Naive thymus-derived CD8-positive, alpha-beta T cell (primary cell): ENCODE results near the gene ODAD4. TPM values are rescaled to one million over a fixed set of nuclear protein-coding genes. Genes with fewer than 3 reads are reported as not detected.
A peak's percentile ranks its signal among the peaks of the same experiment; 100 is the strongest.

Experiments used
- ATAC-seq, 2 donors: fragments of 150-1000 bp; cut with Tn5 transposase in 1 of 2; sonication (Bioruptor Pico), chemical (Tn5 transposase) in 1 of 2; 1 replicate in 1 of 2; 2 replicates in 1 of 2; pipeline ENCODE4 v1.10.0; 2021; ENCODE audit warnings: mild to moderate bottlenecking in 2 of 2, moderate library complexity in 2 of 2
- POLR2A ChIA-PET: fragments of 350-600 bp; sonication (Branson Sonifier 250); formaldehyde crosslinking; loops from one replicate; lab custom pipeline; 2021; ENCODE audit warnings: antibody characterized with exemption; lab: Charles Lee
- DNase-seq, 10 donors: peaks; one replicate each; pipeline versions ENCODE4 v3.0.0 to v3.0.0-alpha.2; 2020 to 2022
- H3K27ac Mint-ChIP-seq, 10 donors: one replicate each; pipeline ENCODE4 v1.8.0; 2020 to 2022; ENCODE audit warnings: mild to moderate bottlenecking in 10 of 10, mixed read lengths in 10 of 10, moderate library complexity in 4 of 10, inconsistent platforms in 1 of 10
- H3K27me3 Mint-ChIP-seq, 5 donors: one replicate each; pipeline ENCODE4 v1.8.0; 2021 to 2022; ENCODE audit warnings: mixed read lengths in 5 of 5
- H3K36me3 Mint-ChIP-seq, 3 donors: one replicate each; pipeline ENCODE4 v1.8.0; 2020 to 2022; ENCODE audit warnings: mixed read lengths in 3 of 3, mild to moderate bottlenecking in 2 of 3, inconsistent platforms in 1 of 3
- H3K4me1 Mint-ChIP-seq, 4 donors: one replicate each; pipeline ENCODE4 v1.8.0; 2021 to 2022; ENCODE audit warnings: mixed read lengths in 4 of 4
- H3K4me3 Mint-ChIP-seq, 10 donors: one replicate each; pipeline ENCODE4 v1.8.0; 2020 to 2022; ENCODE audit warnings: mild to moderate bottlenecking in 10 of 10, mixed read lengths in 10 of 10, moderate library complexity in 6 of 10, inconsistent platforms in 1 of 10
- H3K9me3 Mint-ChIP-seq, 9 donors: one replicate each; pipeline ENCODE4 v1.8.0; 2020 to 2022; ENCODE audit warnings: mixed read lengths in 9 of 9, mild to moderate bottlenecking in 3 of 9, inconsistent platforms in 1 of 9, moderate library complexity in 1 of 9
- polyA plus RNA-seq, 3 donors: library from polyadenylated mRNA; unstranded; fragments of 300-500 nt; fragmentation: Illumina TruSeq; gene quantifications; one replicate each; pipeline ENCODE4 v1.2.3, GENCODE V29; 2021
- total RNA-seq, 8 experiments: library from RNA in 2 of 8; stranded (reverse) in 2 of 8; gene quantifications; one replicate each; pipeline ENCODE4 v1.2.3 and lab custom pipeline; 2021 to 2026

Gene ODAD4
- total and polyA plus RNA-seq, 5 experiments from 2014 or later: 0.08 to 0.09 TPM; not detected in 3

DNA sequence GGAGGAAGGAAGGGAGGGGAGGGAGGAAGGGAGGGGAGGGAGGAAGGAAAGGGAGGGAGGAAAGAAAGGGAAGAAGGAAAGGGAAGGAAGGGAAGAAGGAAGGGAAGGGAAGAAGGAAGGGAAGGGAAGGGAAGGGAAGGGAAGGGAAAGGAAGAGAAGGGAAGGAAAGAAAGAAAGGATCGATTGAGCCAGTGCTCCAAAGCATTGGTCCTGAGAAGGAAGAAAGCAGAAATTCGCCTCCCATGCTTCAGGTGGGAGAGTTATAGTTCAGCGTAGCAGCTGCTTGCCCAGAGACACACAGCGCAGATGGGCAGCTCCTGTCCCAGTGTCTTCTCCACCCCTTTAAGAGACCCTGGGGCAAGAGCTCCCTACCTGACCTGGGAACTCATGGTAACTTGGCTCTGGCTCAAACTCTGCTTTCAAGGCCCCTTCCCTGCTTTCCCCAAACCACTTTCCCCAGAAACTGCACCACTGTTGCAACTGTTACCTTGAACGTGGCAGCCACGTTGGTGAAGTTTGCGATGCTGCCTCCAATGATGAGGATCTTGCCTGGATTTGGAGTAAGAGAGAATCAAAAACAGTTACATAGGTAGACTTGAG lies 26.1 kb upstream of the ODAD4 start:
- ATAC-seq (no peak), DNase-seq (no peak)
- no peak overlapping the region for H3K4me3 Mint-ChIP-seq
- peaks cover 5 to 76% (median 26%) of the 10 kb centered on the region in 3 donors for H3K36me3 Mint-ChIP-seq
- H3K4me1 Mint-ChIP-seq: peaks cover 0 to 4% (median 1%) of the 10 kb centered on the region in 4 donors
- no peak overlapping the region for H3K27ac Mint-ChIP-seq
- POLR2A ChIA-PET: no interaction called here
- H3K27me3 Mint-ChIP-seq: no peaks in the 10 kb centered on the region
- H3K9me3 Mint-ChIP-seq: no peaks in the 10 kb centered on the region

DNA sequence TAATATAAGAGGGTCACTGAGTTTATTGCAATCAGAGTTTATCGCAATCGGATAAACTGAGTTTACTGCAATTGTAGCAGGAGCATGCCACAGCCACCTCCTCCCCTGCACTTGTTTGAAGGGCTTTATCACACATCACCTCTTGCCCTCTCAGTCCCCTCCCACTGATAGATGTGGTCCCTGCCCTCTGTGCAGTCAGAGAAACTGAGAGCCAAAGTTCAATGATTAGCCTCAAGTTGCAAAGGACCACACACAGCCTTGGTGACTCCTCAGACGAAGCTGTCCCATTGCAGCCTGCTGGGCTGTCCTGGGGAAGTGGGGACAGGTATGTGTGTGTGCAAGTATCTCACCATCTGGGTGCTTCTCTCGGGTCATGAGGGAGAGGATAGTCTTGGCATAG lies 25.2 kb upstream of the ODAD4 start:
- no peaks in the 10 kb centered on the region for H3K27me3 Mint-ChIP-seq
- H3K4me1 Mint-ChIP-seq: peaks cover 0 to 3% (median 1%) of the 10 kb centered on the region in 4 donors
- H3K27ac Mint-ChIP-seq: no peak overlapping the region
- DNase-seq (no peak), ATAC-seq (no peak)
- peaks cover 5 to 77% (median 28%) of the 10 kb centered on the region in 3 donors for H3K36me3 Mint-ChIP-seq
- H3K9me3 Mint-ChIP-seq: no peaks in the 10 kb centered on the region
- POLR2A ChIA-PET: no interaction called here
- H3K4me3 Mint-ChIP-seq: no peak overlapping the region

DNA sequence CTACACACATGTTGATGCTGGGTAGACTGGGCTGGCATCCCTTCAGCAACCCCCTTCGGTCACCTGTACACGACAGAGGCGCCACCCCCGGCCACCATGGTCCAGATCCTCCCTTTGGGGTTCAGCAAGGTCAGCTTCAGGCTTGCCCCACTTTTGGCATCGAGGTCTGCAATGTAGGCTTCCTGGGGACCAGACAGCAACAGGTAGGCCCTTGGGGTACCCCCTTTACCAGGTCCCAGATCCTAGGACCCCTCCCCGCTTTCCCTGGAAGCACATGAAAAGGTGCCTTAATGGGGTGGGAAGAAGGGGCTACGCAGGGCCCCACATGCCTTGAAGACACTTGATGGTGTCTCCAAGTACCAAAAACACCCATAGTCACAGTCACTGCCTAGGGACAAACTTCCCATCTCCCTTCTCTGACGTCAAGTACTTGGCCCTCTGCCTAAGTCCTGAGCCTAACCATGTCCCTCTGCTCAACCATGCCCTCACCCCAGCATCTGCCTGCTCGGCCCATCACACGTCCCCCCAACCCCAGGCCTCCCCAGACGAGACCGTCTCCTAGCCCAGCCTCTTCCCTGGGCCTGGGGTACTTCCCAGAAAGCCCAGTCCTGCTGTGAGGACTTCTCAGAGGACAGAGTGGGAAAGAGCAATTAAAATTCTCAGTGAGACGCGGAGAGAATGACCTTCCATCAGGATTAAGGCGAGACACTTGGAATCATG lies 23.8 kb upstream of the ODAD4 start:
- Mint-ChIP-seq H3K36me3 (peaks cover 0 to 77% (median 25%) of the 10 kb centered on the region in 3 donors), H3K9me3 (no peaks in the 10 kb centered on the region), H3K4me3 (no peak overlapping the region), H3K27me3 (no peaks in the 10 kb centered on the region), H3K4me1 (peaks cover 0 to 3% (median 0%) of the 10 kb centered on the region in 4 donors), H3K27ac (no peak overlapping the region)
- POLR2A ChIA-PET: no interaction called here
- ATAC-seq (no peak), DNase-seq (no peak)

DNA sequence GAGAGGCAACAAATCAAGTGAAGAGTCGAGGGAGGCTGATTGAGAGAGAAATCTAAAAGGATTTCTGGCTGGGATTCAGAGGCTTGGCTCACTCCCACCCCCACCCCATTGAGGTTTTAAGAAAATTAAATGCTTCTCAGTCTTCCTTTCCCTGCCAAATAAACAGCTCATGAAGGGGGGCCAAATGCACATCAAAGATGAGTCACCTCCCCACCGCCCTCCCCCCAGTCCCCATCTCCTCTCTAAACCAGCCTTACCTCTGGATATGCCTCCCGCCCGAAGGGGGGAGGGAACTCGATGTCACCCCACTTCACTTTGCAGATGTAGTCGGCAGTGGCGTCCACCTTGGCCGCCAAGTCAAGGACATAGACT lies 23.2 kb upstream of the ODAD4 start:
- Mint-ChIP-seq H3K9me3 (no peaks in the 10 kb centered on the region), H3K27ac (no peak overlapping the region), H3K4me1 (peaks cover 0 to 3% (median 0%) of the 10 kb centered on the region in 4 donors), H3K36me3 (peaks cover 0 to 77% (median 21%) of the 10 kb centered on the region in 3 donors), H3K4me3 (no peak overlapping the region), H3K27me3 (no peaks in the 10 kb centered on the region)
- ATAC-seq (no peak), DNase-seq (no peak)
- POLR2A ChIA-PET: no interaction called here

DNA sequence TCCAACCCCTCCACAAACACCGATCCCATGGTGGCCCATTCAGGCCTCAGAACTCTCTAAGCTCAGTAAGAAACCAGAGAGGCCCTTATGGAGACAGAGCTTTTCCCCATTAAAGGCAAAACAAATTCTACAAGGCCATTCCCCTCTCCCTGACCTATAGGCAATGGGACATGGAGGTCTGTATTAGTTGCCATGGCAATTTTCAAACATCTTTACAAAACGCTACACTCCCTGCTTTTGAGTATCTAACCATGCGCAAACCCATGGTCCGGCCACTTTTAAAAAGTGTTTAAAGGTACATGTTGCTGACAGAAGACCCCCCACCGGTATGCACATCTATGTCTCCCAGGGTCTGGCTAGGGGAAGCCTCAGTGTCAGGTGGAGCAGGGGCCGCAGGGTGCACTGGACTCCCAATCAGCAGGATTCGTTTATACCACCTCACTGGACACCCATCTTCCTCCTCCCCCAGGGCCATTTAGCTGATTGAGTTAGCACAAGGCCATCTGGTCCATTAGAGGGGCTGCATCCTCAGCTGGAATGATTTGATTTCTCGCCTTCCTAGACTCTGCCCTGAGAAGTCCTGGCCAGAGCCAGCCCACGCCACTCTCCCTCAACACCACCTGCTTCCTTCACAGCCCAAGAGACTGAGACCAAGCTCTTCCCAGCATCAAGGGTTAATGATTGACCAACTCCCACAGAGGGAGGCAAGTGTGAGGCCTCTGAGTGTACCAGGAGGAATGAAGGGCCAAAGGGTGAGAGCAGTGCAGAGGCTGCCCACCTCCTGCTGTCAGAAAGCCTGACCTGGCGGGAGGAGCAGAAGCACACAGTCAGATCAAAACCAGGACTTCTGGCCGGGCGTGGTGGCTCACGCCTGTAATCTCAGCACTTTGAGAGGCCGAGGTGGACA lies 22.5 kb upstream of the ODAD4 start:
- Mint-ChIP-seq H3K27ac (peak overlapping the region in 1 of 10 donors; percentile 46), H3K4me3 (no peak overlapping the region), H3K4me1 (peaks cover 0 to 3% (median 1%) of the 10 kb centered on the region in 4 donors)

DNA sequence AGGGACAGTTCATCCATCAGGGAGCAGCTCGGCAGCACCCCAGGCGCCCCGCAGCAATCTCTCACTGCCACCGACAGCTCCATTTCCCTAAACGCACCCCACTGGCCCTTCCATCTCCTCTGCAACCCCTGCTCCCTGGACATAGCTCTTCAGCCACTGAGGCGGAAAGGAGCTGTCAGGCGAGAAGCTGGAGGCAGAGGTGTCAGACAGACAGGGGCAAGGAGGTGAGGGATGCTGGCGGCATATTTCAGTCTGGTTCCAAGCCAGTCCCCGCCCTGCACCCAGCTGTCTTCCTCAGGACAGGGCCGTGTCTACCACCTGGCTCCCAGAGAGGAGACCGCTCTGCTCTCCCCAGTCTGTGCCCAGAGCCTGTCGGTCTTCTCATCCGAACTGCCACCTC lies 21.3 kb upstream of the ODAD4 start:
- Mint-ChIP-seq H3K36me3 (peaks cover 0 to 80% (median 16%) of the 10 kb centered on the region in 3 donors), H3K27me3 (no peaks in the 10 kb centered on the region)

More for the DNA sequence above, 22.5 kb upstream of the ODAD4 start:
- peaks cover 0 to 82% (median 21%) of the 10 kb centered on the region in 3 donors for H3K36me3 Mint-ChIP-seq
- H3K9me3 Mint-ChIP-seq: no peaks in the 10 kb centered on the region
- POLR2A ChIA-PET: interaction anchor here (0.6 to 1.1 kb wide), 2 partner anchors 44 to 1077 kb away, joined by 3 read pairs; no protein-coding TSS in a partner anchor
- no peaks in the 10 kb centered on the region for H3K27me3 Mint-ChIP-seq
- no peak for ATAC-seq
- no peak for DNase-seq

DNA sequence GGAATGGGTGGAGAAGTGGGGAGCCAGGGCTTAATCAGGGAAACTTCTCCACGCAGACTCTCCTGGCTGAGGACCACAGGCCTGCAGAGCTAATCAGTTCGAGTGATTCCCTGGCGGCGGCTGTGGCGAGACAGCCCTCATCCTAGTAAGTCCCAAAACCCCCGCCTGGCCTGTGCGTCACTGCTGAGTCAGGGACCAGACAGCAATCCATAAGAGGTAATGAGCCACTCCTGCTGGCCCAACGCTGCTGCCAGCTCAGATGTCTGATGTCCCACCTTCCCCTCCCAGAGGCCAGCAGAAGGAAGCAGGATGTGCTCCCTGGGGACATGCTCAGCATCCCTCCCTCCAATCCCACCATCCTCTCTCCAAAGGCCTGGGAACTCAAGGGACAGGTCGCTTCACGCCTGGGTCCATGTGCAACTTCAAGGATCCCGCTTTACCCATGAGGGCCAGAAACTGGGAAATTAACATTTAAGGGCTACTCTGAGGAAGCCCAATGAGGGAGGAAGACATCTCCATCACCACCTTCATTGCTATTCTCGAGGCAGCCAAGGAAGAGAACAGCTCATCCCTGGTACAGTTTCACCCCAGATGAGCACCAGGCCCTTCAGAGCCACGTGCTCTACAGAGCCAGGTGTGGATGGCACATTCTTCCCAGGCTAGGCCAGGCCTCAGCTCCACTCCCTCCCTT lies 19.6 kb upstream of the ODAD4 start:
- Mint-ChIP-seq H3K36me3 (peaks cover 0 to 67% (median 13%) of the 10 kb centered on the region in 3 donors), H3K4me1 (peaks cover 15 to 22% (median 19%) of the 10 kb centered on the region in 4 donors), H3K9me3 (no peaks in the 10 kb centered on the region), H3K4me3 (no peak overlapping the region), H3K27me3 (no peaks in the 10 kb centered on the region), H3K27ac (no peak overlapping the region)
- ATAC-seq (no peak), DNase-seq (no peak)
- POLR2A ChIA-PET: no interaction called here

More for the DNA sequence above, 21.3 kb upstream of the ODAD4 start:
- peaks cover 4 to 7% (median 6%) of the 10 kb centered on the region in 4 donors for H3K4me1 Mint-ChIP-seq
- H3K27ac Mint-ChIP-seq: peak overlapping the region in 1 of 10 donors; percentile 41
- POLR2A ChIA-PET: interaction anchor here (1.1 kb wide), 1 partner anchor 9 kb away, joined by 3 read pairs; no protein-coding TSS in a partner anchor
- H3K9me3 Mint-ChIP-seq: no peaks in the 10 kb centered on the region
- no peak overlapping the region for H3K4me3 Mint-ChIP-seq
- no peak for ATAC-seq
- DNase-seq: no peak

GRCh38 chr17:41912925-41913324 lies 17.5 kb upstream of the ODAD4 start:
- Mint-ChIP-seq H3K9me3 (no peaks in the 10 kb centered on the region), H3K27me3 (no peaks in the 10 kb centered on the region), H3K36me3 (peaks cover 0 to 53% (median 9%) of the 10 kb centered on the region in 3 donors), H3K4me1 (peaks cover 21 to 39% (median 34%) of the 10 kb centered on the region in 4 donors), H3K4me3 (no peak overlapping the region), H3K27ac (peak overlapping the region in 2 of 10 donors; percentile 14 to 38)
- POLR2A ChIA-PET: no interaction called here
- ATAC-seq: no peak
- DNase-seq: no peak

DNA sequence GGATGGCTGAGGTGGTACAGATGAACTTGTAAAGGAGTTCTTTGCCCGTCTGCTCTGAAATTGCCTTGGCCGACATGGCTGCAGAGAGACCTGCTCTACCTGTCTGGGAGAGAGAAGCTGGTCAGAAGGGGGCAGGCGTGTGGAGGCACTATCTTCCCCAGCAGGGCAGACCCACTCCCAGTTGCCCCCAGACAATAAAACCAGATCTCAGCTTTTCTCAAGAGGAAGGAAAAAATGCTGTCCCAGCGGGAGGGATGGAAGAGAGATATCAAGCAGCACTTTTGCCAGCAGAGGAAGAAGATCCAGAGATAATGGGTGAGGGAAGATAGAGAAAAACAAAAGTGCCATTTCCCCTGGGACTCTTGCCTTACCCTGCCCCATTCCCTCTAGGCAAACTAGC lies 16.6 kb upstream of the ODAD4 start:
- peak overlapping the region in 5 of 10 donors; percentile 12 to 59 (median 36) for H3K27ac Mint-ChIP-seq
- DNase-seq: no peak
- no peak for ATAC-seq
- H3K27me3 Mint-ChIP-seq: no peaks in the 10 kb centered on the region
- peaks cover 19 to 39% (median 35%) of the 10 kb centered on the region in 4 donors for H3K4me1 Mint-ChIP-seq
- POLR2A ChIA-PET: no interaction called here
- H3K9me3 Mint-ChIP-seq: no peaks in the 10 kb centered on the region
- H3K4me3 Mint-ChIP-seq: peak overlapping the region in 1 of 10 donors; percentile 34
- peaks cover 0 to 46% (median 6%) of the 10 kb centered on the region in 3 donors for H3K36me3 Mint-ChIP-seq

- no peak for DNase-seq
- Mint-ChIP-seq H3K9me3 (no peaks in the 10 kb centered on the region), H3K27ac (peak overlapping the region in 3 of 10 donors; percentile 7 to 72 (median 63)), H3K27me3 (no peaks in the 10 kb centered on the region), H3K4me1 (peaks cover 19 to 41% (median 35%) of the 10 kb centered on the region in 4 donors), H3K36me3 (peaks cover 0 to 44% (median 6%) of the 10 kb centered on the region in 3 donors), H3K4me3 (no peak overlapping the region)
- POLR2A ChIA-PET: no interaction called here
- ATAC-seq: no peak
Observed at GRCh38 chr17:41914358-41914766, 16.1 kb upstream of the ODAD4 start.

DNA sequence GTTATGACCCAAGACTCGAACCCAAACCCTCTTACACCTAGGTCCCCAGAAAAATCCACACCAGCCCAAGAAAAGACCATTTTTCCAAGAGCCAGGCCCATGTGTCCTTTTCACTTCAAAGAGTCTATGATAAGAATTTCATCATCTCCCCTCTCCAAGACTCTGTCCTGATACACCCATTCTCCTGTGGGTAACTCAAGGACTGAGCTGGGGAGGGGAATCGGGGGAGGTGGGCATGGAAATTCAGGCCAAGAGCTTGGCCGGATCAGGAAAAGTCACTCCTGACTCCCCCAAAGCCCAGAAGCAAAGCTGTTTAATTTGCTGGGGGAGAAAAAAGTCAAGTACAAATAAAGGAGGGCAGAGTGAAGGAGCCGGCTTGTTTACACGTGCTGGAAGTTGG lies 15.4 kb upstream of the ODAD4 start:
- Mint-ChIP-seq H3K36me3 (peaks cover 0 to 37% (median 5%) of the 10 kb centered on the region in 3 donors), H3K4me3 (no peak overlapping the region), H3K4me1 (peaks cover 19 to 44% (median 36%) of the 10 kb centered on the region in 4 donors), H3K27ac (peak overlapping the region in 2 of 10 donors; percentile 22 to 71), H3K9me3 (no peaks in the 10 kb centered on the region), H3K27me3 (no peaks in the 10 kb centered on the region)
- POLR2A ChIA-PET: no interaction called here
- ATAC-seq (no peak), DNase-seq (no peak)

GRCh38 chr17:41915566-41915965 lies 14.9 kb upstream of the ODAD4 start:
- POLR2A ChIA-PET: no interaction called here
- H3K9me3 Mint-ChIP-seq: no peaks in the 10 kb centered on the region
- peaks cover 0 to 32% (median 0%) of the 10 kb centered on the region in 3 donors for H3K36me3 Mint-ChIP-seq
- ATAC-seq: no peak
- DNase-seq: no peak
- peaks cover 19 to 46% (median 37%) of the 10 kb centered on the region in 4 donors for H3K4me1 Mint-ChIP-seq
- peak overlapping the region in 7 of 10 donors; percentile 20 to 91 (median 36) for H3K27ac Mint-ChIP-seq
- peak overlapping the region in 6 of 10 donors; percentile 39 to 71 (median 54) for H3K4me3 Mint-ChIP-seq
- no peaks in the 10 kb centered on the region for H3K27me3 Mint-ChIP-seq
